GM23338 (cell line): ENCODE results near the gene DOCK2. TPM values are rescaled to one million over a fixed set of nuclear protein-coding genes. Genes with fewer than 3 reads are reported as not detected.
A peak's percentile ranks its signal among the peaks of the same experiment; 100 is the strongest.

ENCODE experiments used
- ATAC-seq: fragments of 200-7000 bp; cut with Tn5 transposase; 3 replicates; pipeline ENCODE4 v1.9.1; 2020
- DNase-seq: peaks from one replicate; pipeline ENCODE4 v3.0.0-alpha.2; 2015; ENCODE audit warnings: low spot score
- H2AFZ ChIP-seq: fragments of 200-600 bp; sonication (generic); 2 replicates; pipeline ENCODE4 v1.8.0; 2016; ENCODE audit warnings: antibody characterized with exemption, mild to moderate bottlenecking, moderate library complexity
- H3F3A ChIP-seq: fragments of 200-600 bp; sonication (generic); replicated peaks from 2 replicates; pipeline ENCODE4 v1.8.0; 2017; ENCODE audit warnings: antibody characterized with exemption, mixed run types, low read depth
- H3K27ac ChIP-seq: fragments of 200-600 bp; sonication (generic); 2 replicates; pipeline ENCODE4 v1.6.1; 2016; ENCODE audit warnings: low read depth
- H3K27me3 ChIP-seq: fragments of 200-600 bp; sonication (generic); 2 replicates; pipeline ENCODE4 v1.8.0; 2016; ENCODE audit warnings: mild to moderate bottlenecking, mixed run types, moderate library complexity; ENCODE audit not compliant: insufficient read depth
- H3K36me3 ChIP-seq: fragments of 200-600 bp; sonication (generic); 2 replicates; pipeline ENCODE4 v1.8.0; 2016; ENCODE audit warnings: mild to moderate bottlenecking; ENCODE audit not compliant: insufficient read depth
- H3K4me1 ChIP-seq: fragments of 200-600 bp; sonication (generic); 2 replicates; pipeline ENCODE4 v1.8.0; 2016; ENCODE audit warnings: mild to moderate bottlenecking, moderate library complexity; ENCODE audit not compliant: insufficient read depth
- H3K4me2 ChIP-seq: fragments of 200-600 bp; sonication (generic); 2 replicates; pipeline ENCODE4 v1.7.1; 2017; ENCODE audit warnings: mixed run types
- H3K4me3 ChIP-seq: fragments of 200-600 bp; sonication (generic); 2 replicates; pipeline ENCODE4 v1.6.1; 2016; ENCODE audit warnings: mixed run types
- H3K79me2 ChIP-seq: fragments of 200-600 bp; sonication (generic); replicated peaks from 2 replicates; pipeline ENCODE4 v1.8.0; 2017; ENCODE audit warnings: mild to moderate bottlenecking; ENCODE audit not compliant: insufficient read depth
- H3K9me2 ChIP-seq: fragments of 200-600 bp; sonication (generic); 2 replicates; pipeline ENCODE4 v1.8.0; 2017; ENCODE audit not compliant: insufficient read depth
- H4K20me1 ChIP-seq: fragments of 200-600 bp; sonication (generic); replicated peaks from 2 replicates; pipeline ENCODE4 v1.8.0; 2017; ENCODE audit warnings: mild to moderate bottlenecking; ENCODE audit not compliant: insufficient read depth
- H3K27ac Mint-ChIP-seq: 2 replicates; pipeline ENCODE4 v1.8.0; 2020; ENCODE audit warnings: inconsistent platforms, mild to moderate bottlenecking, moderate library complexity, mixed read lengths
- H3K27me3 Mint-ChIP-seq: 3 replicates; pipeline ENCODE4 v1.8.0; 2022; ENCODE audit warnings: low read depth, mild to moderate bottlenecking, moderate library complexity, mixed read lengths, inconsistent platforms; ENCODE audit not compliant: insufficient read depth, poor library complexity
- H3K36me3 Mint-ChIP-seq: 3 replicates; pipeline ENCODE4 v1.8.0; 2021; ENCODE audit warnings: low read depth, mild to moderate bottlenecking, inconsistent platforms, moderate library complexity, mixed read lengths
- H3K4me1 Mint-ChIP-seq: 3 replicates; pipeline ENCODE4 v1.8.0; 2020; ENCODE audit warnings: mild to moderate bottlenecking, inconsistent platforms, mixed read lengths
- H3K4me3 Mint-ChIP-seq: 3 replicates; pipeline ENCODE4 v1.8.0; 2021; ENCODE audit warnings: moderate library complexity, mild to moderate bottlenecking, inconsistent platforms, mixed read lengths
- H3K9me3 Mint-ChIP-seq: 3 replicates; pipeline ENCODE4 v1.8.0; 2020; ENCODE audit warnings: moderate library complexity, mild to moderate bottlenecking, inconsistent platforms, mixed read lengths
- EZH2phosphoT487 ChIP-seq: fragments of 200-600 bp; sonication (generic); IDR thresholded peaks from one replicate; pipeline ENCODE4 v1.8.1; 2018; ENCODE audit warnings: antibody characterized with exemption; ENCODE audit not compliant: unreplicated experiment
- JUNB ChIP-seq: IDR thresholded peaks from one replicate; pipeline ENCODE4 v1.6.1; 2016; ENCODE audit warnings: antibody characterized with exemption; ENCODE audit not compliant: unreplicated experiment
- NANOG ChIP-seq: IDR thresholded peaks from 2 replicates; pipeline ENCODE4 v1.6.1; 2016; ENCODE audit warnings: antibody characterized with exemption, borderline replicate concordance
- POLR2AphosphoS5 ChIP-seq: IDR thresholded peaks from 2 replicates; pipeline ENCODE4 v1.6.1; 2016; ENCODE audit warnings: antibody characterized with exemption, low read depth
- polyA plus RNA-seq: library from polyadenylated mRNA; unstranded; fragments of >200 nt; fragmentation: Nextera tagmentation; extraction: Ambion mirVana; gene quantifications from 2 replicates; pipeline ENCODE4 v1.2.1, GENCODE V29; 2016
- total RNA-seq: library from RNA; depleted of rRNA; stranded (reverse); fragments of >200 nt; shearing (Covaris generic); gene quantifications from 2 replicates; pipeline ENCODE4 v1.2.3, GENCODE V29; 2014
- TF ChIP-seq, protein P1 (sequence below): IDR thresholded peaks from 2 replicates; pipeline ENCODE4 v1.6.1; 2016; ENCODE audit warnings: antibody characterized with exemption
- TF ChIP-seq, protein P2 (sequence below), 2 experiments: fragments of 200-600 bp in 1 of 2; sonication (generic) in 1 of 2; conservative IDR thresholded peaks; 2 replicates each; pipeline versions ENCODE4 v1.5.1 to v1.6.1; 2016 to 2017; ENCODE audit warnings: antibody characterized with exemption in 2 of 2, low read depth in 2 of 2, mild to moderate bottlenecking in 2 of 2, moderate library complexity in 1 of 2
- TF ChIP-seq, protein P3 (sequence below): IDR thresholded peaks from one replicate; pipeline ENCODE4 v1.6.1; 2018; ENCODE audit warnings: antibody characterized with exemption; ENCODE audit not compliant: unreplicated experiment
- TF ChIP-seq, protein P4 (sequence below): fragments of 250-450 bp; sonication (Bioruptor Pico); IDR thresholded peaks from 2 replicates; pipeline ENCODE4 v1.5.0; 2020; ENCODE audit warnings: mild to moderate bottlenecking, moderate library complexity

Gene DOCK2
- total and polyA plus RNA-seq, 2 experiments from 2014 or later = 3.7 to 9.4 TPM

DNA sequence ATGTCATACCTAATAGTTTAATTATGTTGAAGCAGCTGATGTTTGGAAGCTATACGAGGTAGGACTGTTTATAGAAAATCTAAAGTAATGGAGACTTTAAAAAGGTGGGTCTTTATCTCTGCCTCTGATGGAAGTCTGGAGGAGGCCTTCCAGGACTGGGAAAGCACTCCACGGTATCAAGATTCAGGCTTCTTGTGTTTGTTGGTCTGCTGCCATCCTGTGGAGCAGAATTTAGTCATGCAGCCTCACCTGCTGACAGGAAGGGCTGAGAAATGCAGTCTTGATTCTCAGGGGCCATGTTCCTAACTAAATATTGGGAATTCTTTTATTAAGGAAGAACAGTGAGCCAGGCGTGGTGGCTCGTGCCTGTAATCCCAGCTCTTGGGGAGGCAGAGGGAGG lies 37.6 kb upstream of the DOCK2 start:
- H3K9me3 Mint-ChIP-seq = no peaks in the 10 kb centered on the region
- no peaks in the 10 kb centered on the region for H3K4me1 ChIP-seq
- H2AFZ ChIP-seq = no peak overlapping the region
- no peaks in the 10 kb centered on the region for H3K9me2 ChIP-seq
- ATAC-seq (no peak), DNase-seq (no peak)
- H3K36me3 Mint-ChIP-seq = peaks cover 83% of the 10 kb centered on the region
- H3K79me2 ChIP-seq = no peaks in the 10 kb centered on the region
- TF ChIP-seq, protein P1, sequence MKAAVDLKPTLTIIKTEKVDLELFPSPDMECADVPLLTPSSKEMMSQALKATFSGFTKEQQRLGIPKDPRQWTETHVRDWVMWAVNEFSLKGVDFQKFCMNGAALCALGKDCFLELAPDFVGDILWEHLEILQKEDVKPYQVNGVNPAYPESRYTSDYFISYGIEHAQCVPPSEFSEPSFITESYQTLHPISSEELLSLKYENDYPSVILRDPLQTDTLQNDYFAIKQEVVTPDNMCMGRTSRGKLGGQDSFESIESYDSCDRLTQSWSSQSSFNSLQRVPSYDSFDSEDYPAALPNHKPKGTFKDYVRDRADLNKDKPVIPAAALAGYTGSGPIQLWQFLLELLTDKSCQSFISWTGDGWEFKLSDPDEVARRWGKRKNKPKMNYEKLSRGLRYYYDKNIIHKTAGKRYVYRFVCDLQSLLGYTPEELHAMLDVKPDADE = no peak
- TF ChIP-seq, protein P2, sequence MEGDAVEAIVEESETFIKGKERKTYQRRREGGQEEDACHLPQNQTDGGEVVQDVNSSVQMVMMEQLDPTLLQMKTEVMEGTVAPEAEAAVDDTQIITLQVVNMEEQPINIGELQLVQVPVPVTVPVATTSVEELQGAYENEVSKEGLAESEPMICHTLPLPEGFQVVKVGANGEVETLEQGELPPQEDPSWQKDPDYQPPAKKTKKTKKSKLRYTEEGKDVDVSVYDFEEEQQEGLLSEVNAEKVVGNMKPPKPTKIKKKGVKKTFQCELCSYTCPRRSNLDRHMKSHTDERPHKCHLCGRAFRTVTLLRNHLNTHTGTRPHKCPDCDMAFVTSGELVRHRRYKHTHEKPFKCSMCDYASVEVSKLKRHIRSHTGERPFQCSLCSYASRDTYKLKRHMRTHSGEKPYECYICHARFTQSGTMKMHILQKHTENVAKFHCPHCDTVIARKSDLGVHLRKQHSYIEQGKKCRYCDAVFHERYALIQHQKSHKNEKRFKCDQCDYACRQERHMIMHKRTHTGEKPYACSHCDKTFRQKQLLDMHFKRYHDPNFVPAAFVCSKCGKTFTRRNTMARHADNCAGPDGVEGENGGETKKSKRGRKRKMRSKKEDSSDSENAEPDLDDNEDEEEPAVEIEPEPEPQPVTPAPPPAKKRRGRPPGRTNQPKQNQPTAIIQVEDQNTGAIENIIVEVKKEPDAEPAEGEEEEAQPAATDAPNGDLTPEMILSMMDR (conservative IDR thresholded peaks at IDR 0.05; ENCODE audit: low read depth in 2 of 2) = 0 out of 4 replicates have a peak, but pooled peaks of 1 of the 2 experiments have one; percentile 9
- H3K27me3 ChIP-seq = no peaks in the 10 kb centered on the region
- no peaks in the 10 kb centered on the region for H3F3A ChIP-seq
- H4K20me1 ChIP-seq = 0 out of 2 replicates have a peak, but pooled peaks cover 2% of the 10 kb centered on the region
- no peak overlapping the region for H3K4me3 Mint-ChIP-seq
- H3K4me1 Mint-ChIP-seq = no peaks in the 10 kb centered on the region
- H3K4me3 ChIP-seq = no peak overlapping the region
- H3K27me3 Mint-ChIP-seq = no peaks in the 10 kb centered on the region
- H3K27ac ChIP-seq = no peak overlapping the region
- H3K4me2 ChIP-seq = no peak overlapping the region
- no peak overlapping the region for H3K27ac Mint-ChIP-seq
- peaks cover 82% of the 10 kb centered on the region for H3K36me3 ChIP-seq

DNA sequence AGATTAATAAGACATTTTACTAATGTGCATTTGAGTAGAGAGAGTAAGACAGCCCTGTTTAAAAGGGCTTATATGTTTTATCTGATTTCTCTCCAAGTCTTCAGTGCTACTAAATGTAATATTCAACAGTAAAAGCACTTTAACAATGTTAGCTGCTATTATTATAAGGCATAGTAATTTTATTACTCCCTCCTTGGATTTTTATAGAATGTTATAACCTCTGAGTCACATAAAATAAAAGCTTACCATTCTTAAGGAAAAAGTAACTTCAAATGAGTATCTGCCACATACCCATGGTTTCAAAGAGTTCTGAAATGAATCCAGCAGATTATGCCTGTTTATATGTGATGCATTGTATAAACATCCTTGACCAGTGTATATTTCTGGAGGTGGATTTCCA lies 34.5 kb upstream of the DOCK2 start:
- Mint-ChIP-seq H3K9me3 (no peaks in the 10 kb centered on the region), H3K4me3 (no peak overlapping the region), H3K36me3 (peaks cover 57% of the 10 kb centered on the region), H3K27ac (no peak overlapping the region), H3K4me1 (no peaks in the 10 kb centered on the region), H3K27me3 (peaks cover 2% of the 10 kb centered on the region)
- H3K9me2 ChIP-seq = no peaks in the 10 kb centered on the region
- H3K4me3 ChIP-seq = no peak overlapping the region
- no peaks in the 10 kb centered on the region for H3K79me2 ChIP-seq
- no peaks in the 10 kb centered on the region for H3F3A ChIP-seq
- DNase-seq (no peak), ATAC-seq (no peak)
- H3K4me1 ChIP-seq = no peaks in the 10 kb centered on the region
- H3K27ac ChIP-seq = no peak overlapping the region
- no peaks in the 10 kb centered on the region for H4K20me1 ChIP-seq
- H3K4me2 ChIP-seq = no peak overlapping the region
- no peaks in the 10 kb centered on the region for H3K27me3 ChIP-seq
- no peak overlapping the region for H2AFZ ChIP-seq
- H3K36me3 ChIP-seq = peaks cover 52% of the 10 kb centered on the region
- TF ChIP-seq JUNB (no peak), POLR2AphosphoS5 (no peak), EZH2phosphoT487 (no peak), NANOG (no peak)
- TF ChIP-seq, protein P3, sequence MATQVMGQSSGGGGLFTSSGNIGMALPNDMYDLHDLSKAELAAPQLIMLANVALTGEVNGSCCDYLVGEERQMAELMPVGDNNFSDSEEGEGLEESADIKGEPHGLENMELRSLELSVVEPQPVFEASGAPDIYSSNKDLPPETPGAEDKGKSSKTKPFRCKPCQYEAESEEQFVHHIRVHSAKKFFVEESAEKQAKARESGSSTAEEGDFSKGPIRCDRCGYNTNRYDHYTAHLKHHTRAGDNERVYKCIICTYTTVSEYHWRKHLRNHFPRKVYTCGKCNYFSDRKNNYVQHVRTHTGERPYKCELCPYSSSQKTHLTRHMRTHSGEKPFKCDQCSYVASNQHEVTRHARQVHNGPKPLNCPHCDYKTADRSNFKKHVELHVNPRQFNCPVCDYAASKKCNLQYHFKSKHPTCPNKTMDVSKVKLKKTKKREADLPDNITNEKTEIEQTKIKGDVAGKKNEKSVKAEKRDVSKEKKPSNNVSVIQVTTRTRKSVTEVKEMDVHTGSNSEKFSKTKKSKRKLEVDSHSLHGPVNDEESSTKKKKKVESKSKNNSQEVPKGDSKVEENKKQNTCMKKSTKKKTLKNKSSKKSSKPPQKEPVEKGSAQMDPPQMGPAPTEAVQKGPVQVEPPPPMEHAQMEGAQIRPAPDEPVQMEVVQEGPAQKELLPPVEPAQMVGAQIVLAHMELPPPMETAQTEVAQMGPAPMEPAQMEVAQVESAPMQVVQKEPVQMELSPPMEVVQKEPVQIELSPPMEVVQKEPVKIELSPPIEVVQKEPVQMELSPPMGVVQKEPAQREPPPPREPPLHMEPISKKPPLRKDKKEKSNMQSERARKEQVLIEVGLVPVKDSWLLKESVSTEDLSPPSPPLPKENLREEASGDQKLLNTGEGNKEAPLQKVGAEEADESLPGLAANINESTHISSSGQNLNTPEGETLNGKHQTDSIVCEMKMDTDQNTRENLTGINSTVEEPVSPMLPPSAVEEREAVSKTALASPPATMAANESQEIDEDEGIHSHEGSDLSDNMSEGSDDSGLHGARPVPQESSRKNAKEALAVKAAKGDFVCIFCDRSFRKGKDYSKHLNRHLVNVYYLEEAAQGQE = no peak
- TF ChIP-seq, protein P4, sequence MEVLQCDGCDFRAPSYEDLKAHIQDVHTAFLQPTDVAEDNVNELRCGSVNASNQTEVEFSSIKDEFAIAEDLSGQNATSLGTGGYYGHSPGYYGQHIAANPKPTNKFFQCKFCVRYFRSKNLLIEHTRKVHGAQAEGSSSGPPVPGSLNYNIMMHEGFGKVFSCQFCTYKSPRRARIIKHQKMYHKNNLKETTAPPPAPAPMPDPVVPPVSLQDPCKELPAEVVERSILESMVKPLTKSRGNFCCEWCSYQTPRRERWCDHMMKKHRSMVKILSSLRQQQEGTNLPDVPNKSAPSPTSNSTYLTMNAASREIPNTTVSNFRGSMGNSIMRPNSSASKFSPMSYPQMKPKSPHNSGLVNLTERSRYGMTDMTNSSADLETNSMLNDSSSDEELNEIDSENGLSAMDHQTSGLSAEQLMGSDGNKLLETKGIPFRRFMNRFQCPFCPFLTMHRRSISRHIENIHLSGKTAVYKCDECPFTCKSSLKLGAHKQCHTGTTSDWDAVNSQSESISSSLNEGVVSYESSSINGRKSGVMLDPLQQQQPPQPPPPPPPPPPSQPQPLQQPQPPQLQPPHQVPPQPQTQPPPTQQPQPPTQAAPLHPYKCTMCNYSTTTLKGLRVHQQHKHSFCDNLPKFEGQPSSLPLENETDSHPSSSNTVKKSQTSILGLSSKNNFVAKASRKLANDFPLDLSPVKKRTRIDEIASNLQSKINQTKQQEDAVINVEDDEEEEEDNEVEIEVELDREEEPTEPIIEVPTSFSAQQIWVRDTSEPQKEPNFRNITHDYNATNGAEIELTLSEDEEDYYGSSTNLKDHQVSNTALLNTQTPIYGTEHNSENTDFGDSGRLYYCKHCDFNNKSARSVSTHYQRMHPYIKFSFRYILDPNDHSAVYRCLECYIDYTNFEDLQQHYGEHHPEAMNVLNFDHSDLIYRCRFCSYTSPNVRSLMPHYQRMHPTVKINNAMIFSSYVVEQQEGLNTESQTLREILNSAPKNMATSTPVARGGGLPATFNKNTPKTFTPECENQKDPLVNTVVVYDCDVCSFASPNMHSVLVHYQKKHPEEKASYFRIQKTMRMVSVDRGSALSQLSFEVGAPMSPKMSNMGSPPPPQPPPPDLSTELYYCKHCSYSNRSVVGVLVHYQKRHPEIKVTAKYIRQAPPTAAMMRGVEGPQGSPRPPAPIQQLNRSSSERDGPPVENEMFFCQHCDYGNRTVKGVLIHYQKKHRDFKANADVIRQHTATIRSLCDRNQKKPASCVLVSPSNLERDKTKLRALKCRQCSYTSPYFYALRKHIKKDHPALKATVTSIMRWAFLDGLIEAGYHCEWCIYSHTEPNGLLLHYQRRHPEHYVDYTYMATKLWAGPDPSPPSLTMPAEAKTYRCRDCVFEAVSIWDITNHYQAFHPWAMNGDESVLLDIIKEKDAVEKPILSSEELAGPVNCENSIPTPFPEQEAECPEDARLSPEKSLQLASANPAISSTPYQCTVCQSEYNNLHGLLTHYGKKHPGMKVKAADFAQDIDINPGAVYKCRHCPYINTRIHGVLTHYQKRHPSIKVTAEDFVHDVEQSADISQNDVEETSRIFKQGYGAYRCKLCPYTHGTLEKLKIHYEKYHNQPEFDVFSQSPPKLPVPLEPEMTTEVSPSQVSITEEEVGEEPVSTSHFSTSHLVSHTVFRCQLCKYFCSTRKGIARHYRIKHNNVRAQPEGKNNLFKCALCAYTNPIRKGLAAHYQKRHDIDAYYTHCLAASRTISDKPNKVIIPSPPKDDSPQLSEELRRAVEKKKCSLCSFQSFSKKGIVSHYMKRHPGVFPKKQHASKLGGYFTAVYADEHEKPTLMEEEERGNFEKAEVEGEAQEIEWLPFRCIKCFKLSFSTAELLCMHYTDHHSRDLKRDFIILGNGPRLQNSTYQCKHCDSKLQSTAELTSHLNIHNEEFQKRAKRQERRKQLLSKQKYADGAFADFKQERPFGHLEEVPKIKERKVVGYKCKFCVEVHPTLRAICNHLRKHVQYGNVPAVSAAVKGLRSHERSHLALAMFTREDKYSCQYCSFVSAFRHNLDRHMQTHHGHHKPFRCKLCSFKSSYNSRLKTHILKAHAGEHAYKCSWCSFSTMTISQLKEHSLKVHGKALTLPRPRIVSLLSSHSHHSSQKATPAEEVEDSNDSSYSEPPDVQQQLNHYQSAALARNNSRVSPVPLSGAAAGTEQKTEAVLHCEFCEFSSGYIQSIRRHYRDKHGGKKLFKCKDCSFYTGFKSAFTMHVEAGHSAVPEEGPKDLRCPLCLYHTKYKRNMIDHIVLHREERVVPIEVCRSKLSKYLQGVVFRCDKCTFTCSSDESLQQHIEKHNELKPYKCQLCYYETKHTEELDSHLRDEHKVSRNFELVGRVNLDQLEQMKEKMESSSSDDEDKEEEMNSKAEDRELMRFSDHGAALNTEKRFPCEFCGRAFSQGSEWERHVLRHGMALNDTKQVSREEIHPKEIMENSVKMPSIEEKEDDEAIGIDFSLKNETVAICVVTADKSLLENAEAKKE (CRISPR knock-in tag) = no peak
- TF ChIP-seq, protein P1 = no peak
